KOPT-K1 (cell line): Measurements from ENCODE around the gene PLCB1.
"Not testable (repeated sequence)": the region's sequence is repeated elsewhere in the genome, so short reads cannot be mapped to it uniquely, and the experiment has no call there.

ENCODE experiments used
- H3K27ac ChIP-seq: fragments of 200-600 bp; sonication (generic); 2 replicates; pipeline ENCODE4 v1.5.1; 2016; ENCODE audit warnings: antibody characterized with exemption, mild to moderate bottlenecking, low read depth, low read length; ENCODE audit not compliant: poor library complexity, severe bottlenecking
- H3K36me3 ChIP-seq: fragments of 200-600 bp; sonication (generic); 2 replicates; pipeline ENCODE4 v1.5.1; 2017; ENCODE audit warnings: antibody characterized with exemption, mild to moderate bottlenecking, low read length, moderate library complexity; ENCODE audit not compliant: insufficient read depth
- H3K9me3 ChIP-seq: fragments of 200-600 bp; sonication (generic); 2 replicates; pipeline ENCODE4 v1.5.1; 2017; ENCODE audit warnings: antibody characterized with exemption, low read length, mild to moderate bottlenecking; ENCODE audit not compliant: insufficient read depth, poor library complexity, severe bottlenecking

Gene PLCB1

DNA sequence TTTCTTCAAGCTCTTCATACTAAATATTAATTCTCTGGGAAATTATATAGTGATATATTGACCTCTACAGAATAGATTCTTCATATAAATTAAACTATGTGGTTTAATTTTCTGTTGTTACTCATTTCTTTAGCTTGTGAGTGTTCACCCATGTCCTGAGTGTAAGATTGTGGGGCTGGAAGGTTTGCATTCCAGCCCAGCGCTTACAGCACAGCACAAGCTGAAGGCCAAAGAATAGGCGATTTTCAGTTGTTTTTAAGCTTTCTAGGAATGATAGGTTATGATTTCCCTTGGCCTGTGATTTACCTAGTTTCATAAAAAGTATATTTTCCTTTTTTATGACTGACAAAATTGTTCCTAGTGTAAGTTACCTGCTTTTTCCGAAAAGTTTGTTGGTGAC lies 194.1 kb downstream of the PLCB1 start:
- no peaks in the 10 kb centered on the region for H3K36me3 ChIP-seq
- no peaks in the 10 kb centered on the region for H3K9me3 ChIP-seq
- no peak overlapping the region for H3K27ac ChIP-seq

DNA sequence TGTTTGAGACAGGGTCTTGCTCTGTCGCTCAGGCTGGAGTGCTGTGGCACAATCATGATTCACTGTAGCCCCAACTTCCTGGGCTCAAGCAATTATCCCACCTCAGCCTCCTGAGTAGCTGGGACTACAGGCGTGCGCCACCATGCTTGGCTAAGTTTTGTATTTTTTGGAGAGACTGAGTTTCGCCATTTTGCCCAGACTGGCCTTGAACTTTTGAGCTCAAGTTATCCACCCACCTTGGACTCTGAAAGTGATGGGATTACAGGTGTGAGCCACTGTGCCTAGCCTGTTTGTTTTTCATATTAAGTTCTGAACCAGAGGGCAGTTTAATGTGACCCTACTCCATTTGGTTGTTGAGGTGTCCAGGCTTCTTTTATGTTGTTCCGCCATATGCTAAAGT lies 194.8 kb downstream of the PLCB1 start:
- H3K9me3 ChIP-seq, result no peaks in the 10 kb centered on the region
- H3K36me3 ChIP-seq, result no peaks in the 10 kb centered on the region
- no peak overlapping the region for H3K27ac ChIP-seq

DNA sequence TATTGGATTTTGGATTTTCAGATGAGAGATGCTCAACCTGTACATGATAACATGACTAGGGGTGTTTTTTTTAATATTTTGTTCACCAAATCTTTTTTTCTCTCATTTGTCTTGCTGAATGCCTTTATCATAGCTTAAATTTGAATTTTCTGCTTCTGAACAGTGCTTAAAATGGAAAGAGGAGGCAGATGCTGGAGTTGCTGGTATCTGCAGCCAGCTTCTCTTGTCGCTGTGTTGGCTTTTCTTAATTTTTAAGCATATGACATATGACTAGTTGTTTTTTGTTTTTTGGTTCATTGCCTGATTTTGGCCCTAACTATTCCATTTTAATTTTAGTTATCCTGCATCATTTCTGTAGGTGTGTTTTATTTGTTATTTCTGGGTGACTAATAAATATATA lies 196.1 kb downstream of the PLCB1 start:
- Histone ChIP-seq H3K27ac (no peak overlapping the region), H3K9me3 (no peaks in the 10 kb centered on the region), H3K36me3 (no peaks in the 10 kb centered on the region)

DNA sequence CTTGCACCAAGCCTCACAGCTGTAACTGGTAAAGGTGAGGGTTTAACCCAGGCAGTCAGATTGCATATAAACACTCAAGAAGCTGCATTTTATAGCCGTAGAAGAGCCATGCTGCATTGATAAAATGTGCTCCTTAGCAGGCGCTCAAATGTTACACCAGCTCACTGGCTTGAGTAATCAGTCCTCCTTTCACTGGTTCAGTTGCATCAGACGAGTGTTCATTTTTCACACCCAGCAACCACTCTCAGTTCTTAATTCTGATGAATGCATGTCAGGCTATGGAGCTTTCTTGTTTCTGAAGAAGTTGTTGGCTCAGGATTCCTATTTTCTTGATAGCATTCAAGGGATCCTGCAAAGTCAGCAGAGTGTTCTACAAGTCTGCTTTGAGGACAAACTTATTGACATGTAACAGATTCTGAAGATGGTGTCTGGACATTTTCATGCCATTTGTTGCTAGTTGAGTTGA lies 198.3 kb downstream of the PLCB1 start:
- H3K9me3 ChIP-seq, result no peaks in the 10 kb centered on the region
- no peak overlapping the region for H3K27ac ChIP-seq
- no peaks in the 10 kb centered on the region for H3K36me3 ChIP-seq

DNA sequence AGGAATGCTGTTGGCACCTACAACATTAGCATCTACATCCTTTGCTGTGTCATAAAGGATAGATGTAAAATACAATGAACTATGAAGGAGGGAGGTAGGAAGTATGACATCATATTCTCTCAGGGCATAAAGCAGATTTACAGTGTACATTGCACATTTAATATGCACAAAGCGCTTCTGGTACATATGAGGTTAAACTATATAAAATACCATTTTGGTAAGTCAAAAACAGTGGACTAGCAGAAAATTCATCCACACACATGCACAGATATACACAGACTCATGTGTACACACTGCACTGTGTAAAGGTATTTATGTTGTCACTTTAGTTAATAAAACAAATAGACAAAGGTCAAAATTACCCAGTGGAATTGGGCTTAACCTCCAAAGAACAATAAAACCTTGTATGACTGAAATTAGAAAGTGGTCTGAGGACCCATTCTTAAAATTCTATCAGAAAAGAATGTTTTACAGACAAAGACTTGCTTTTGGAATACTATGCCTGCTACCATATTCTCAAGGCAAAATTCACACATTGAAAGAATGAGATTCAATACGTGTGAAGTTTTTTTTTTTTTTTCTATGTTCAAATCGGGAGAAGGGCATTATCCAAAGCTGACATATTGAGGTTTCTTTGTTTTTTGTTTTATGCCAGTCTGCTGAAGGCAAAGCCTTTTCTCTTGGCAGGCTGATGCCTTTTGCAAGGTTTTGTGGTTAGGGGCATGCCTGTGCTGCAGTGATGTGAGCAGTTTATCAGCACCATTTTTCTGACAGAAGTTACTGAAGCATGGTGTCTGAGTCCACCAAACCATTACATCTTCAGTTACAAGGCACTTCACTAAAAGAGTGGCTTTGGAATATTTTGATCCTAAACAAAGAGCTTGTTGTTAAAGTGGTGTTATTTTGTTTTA lies 199.0 kb downstream of the PLCB1 start:
- Histone ChIP-seq H3K27ac (no peak overlapping the region), H3K9me3 (no peaks in the 10 kb centered on the region), H3K36me3 (no peaks in the 10 kb centered on the region)

DNA sequence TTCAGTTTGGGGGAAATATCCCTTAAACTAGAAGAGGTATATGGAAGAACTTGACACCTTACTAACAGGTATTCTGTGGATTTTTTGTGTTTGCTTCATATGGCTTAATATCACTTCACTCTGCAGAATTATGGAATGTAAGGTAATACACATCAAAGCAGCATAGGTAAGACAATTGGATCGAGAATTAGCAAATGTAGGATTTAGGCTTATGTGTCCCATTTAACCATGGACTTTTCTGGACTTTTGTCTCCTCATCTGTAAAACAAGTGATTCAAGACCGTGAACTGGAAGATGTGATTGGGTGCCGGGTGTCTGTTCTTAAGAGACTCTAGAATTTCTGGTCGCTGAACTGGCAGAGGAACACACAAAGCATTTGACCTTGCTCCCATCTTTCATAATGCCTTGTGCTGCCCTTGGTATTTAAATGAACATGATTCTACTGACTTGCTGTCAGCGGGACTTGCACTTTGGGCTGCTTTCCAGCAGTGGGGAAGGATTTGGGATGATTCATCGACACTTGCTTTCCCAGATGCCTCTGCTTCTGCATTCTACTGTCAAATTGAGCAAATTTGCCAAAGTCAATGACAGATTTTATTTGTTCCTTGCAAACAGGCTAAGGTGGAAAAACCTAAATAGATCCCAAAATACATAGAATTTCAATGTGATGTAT lies 199.8 kb downstream of the PLCB1 start:
- Histone ChIP-seq H3K9me3 (no peaks in the 10 kb centered on the region), H3K36me3 (no peaks in the 10 kb centered on the region), H3K27ac (no peak overlapping the region)

DNA sequence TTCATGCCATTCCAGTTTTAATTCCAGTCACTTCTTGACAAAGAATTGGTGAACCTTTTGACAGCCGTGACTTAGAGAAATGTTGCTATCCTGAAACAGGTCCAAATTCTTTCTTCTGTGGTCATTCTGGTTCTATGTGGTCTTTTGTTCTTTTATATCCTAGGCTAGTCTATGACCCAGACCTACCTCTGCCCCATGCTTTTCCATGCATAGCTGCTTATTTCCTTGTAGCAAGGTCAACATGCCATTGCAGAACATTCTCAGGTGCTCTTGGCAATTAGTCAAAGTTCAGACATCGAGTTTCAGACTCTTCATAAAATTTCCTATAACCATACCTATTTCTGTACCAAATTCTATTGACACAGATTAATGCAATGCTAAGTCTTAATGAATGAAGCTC lies 202.6 kb downstream of the PLCB1 start:
- Histone ChIP-seq H3K9me3 (no peaks in the 10 kb centered on the region), H3K27ac (no peak overlapping the region), H3K36me3 (no peaks in the 10 kb centered on the region)

DNA sequence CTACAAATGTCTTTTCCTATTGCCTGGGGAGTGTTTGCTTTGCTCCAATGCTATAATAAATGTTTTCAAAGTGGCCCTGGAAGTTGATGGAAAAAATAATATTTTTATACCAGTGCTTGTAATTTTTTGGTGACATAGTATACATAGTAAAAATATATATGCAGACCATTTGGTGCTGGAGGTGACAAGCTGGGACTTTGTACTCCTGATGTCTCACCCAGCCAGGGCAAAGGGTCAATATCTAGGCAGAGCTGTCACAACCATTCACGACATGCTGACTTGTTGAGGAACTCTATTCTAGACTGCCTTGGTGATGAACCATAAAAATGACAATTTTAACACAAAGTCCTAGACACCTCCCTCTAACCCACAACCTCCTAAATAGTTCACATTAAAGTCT lies 203.0 kb downstream of the PLCB1 start:
- H3K9me3 ChIP-seq, result no peaks in the 10 kb centered on the region
- H3K27ac ChIP-seq, result no peak overlapping the region
- H3K36me3 ChIP-seq, result no peaks in the 10 kb centered on the region

DNA sequence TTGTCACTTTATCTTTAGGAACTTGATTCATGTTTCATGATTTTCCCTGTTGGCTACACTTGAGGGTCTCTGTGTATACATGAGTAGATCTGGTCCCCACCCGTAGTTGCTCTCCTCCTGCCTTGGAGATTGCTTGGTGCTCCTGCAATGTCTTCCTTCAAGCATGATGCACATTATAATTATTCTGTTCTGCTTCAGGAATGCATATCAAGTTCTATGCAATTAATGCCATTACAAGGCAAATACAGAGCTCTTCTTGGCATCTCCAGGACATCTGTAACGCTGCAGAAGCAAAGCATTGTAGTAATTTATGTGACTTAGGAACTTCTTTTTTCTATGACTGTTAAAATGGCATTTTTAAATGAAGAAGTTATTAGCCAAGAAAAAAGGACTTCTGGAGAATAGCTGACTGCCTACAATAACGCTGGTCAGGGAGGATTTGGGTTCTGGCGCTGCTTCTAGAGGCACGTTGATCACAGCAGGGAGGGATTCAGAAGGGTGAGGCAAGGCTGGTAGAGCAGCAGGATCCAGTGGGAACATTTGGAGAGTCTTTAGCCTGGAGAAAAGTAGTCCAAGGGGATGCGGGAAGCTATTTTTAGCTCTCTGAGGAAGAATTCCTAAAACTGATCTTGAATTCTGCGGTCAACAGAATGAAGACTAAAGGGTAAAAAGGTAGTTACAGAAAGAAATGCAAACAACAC lies 203.6 kb downstream of the PLCB1 start:
- H3K9me3 ChIP-seq, result no peaks in the 10 kb centered on the region
- H3K36me3 ChIP-seq, result no peaks in the 10 kb centered on the region
- no peak overlapping the region for H3K27ac ChIP-seq

DNA sequence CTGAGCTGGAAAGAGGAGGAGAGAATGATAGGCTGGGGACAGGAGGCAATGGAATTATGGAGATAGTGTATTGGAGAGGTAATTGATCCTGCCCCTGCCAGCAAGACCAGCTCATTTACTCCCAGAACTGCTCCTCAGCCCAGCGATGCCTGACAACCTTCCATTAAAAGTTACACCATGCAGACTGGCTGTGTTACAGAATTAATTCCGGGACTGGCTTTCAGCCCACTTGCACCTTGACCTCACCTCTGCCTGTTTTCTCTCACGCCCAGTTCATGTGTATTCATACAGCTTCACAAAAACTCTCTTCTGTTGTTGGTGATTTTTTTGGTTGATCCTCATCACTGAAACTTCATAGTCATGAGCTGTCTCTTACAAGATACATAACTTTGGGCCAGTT lies 207.3 kb downstream of the PLCB1 start:
- Histone ChIP-seq H3K9me3 (no peaks in the 10 kb centered on the region), H3K27ac (no peak overlapping the region), H3K36me3 (no peaks in the 10 kb centered on the region)

DNA sequence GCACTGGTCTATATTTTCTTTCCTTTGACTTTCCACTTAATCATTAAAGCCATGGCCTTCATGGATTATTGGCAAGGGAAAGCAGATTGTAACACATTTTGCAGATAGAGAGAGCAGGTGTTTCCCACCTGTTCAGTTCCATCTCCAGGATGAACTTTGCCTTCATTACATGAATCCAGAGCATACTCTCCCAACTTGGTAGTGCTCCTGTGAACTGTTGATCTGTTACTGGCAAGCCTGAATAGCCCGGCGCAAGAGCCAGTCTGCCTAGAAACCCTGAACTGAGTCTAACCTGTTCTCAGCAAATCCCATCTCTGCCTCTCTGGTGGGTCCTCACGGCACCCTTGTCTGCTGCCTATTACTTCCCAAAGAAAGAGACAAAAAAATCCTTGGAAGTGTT lies 210.3 kb downstream of the PLCB1 start:
- Histone ChIP-seq H3K36me3 (no peaks in the 10 kb centered on the region), H3K9me3 (no peaks in the 10 kb centered on the region), H3K27ac (no peak overlapping the region)

DNA sequence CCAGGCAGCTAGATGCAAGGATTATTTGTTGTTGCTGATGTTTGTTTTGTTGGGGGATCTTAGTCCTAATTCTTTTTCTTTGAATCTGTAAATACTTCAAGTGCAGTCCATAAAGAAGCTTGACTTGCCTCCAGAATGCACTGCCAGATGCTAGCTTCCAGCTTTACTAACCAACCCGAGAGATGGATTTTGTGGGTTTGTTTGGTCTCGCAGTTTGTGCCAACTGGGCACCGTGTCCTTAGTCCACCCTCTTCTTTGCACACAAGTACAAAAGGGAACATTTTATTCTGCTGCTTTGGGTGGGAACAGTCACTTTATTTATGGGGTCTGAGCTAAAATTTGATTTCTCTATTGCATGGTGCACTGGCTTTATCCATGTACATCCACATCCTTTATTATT lies 212.0 kb downstream of the PLCB1 start:
- H3K9me3 ChIP-seq, result no peaks in the 10 kb centered on the region
- H3K27ac ChIP-seq, result no peak overlapping the region
- H3K36me3 ChIP-seq, result no peaks in the 10 kb centered on the region

DNA sequence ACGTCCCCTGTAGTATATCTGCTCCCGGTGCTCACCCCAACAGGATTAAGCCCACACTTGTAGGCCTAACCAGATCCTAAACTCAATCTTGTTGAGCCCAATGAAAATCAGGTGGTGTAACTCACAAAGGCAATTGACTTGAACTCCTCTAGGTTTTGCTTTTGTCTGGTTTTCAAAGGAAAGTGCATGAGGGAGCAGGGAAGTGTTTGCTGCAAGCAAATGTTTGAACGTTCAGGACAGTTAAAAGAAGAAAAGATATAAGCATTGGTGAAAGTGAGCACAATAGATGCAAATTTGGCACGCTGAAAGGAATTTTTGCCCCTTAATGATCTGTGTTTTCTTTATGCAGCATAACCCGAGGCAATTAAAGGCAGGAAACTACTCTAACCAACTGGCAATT lies 212.6 kb downstream of the PLCB1 start:
- Histone ChIP-seq H3K36me3 (no peaks in the 10 kb centered on the region), H3K9me3 (no peaks in the 10 kb centered on the region), H3K27ac (no peak overlapping the region)

DNA sequence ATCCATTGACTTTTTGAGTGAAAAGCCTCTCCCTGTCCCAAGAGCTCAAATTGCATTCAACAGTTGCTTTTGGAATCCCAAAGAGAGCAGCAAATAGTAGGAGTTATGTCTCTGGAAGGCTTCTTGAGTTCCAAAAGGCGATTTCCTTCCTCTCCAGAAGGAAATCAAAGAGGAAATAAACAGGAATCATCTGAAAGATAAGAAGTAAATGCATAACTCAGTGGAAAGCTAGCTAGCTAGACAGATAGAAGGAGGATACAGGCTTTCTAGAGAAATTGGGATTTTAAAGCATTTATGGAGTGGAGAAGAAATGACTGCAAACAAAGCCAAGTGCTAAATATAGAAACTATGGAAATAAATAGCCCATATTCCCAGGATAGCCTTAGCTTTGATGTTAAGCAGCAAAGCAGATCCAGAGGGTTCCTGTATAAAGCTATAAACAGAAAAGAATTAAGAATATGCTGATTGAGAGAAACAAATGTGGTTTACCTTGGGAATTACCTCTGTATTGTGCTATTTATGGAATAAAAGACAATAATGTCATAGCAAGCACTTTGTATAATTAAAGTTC lies 214.7 kb downstream of the PLCB1 start:
- H3K36me3 ChIP-seq, result no peaks in the 10 kb centered on the region
- no peak overlapping the region for H3K27ac ChIP-seq
- H3K9me3 ChIP-seq, result no peaks in the 10 kb centered on the region

DNA sequence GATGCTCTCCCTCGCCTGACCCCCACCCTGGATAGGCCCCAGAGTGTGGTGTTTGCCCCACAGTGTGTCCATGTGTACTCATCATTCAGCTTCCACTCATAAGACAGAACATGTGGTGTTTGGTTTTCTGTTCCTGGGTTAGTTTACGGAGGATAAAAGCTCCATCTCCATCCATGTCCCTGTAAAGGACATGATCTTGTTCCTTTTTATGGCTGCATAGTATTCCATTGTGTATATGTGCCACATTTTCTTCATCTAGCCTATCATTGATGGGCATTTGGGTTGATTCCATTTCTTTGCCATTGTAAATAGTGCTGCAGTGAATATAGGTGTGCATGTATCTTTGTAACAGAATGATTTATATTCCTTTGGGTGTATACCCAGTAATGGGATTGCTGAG lies 218.2 kb downstream of the PLCB1 start:
- not testable (repeated sequence) for H3K9me3 ChIP-seq, H3K36me3 ChIP-seq, H3K27ac ChIP-seq
